ENCODE data around the gene DDIT3.

Gene DDIT3

GRCh38 chr12:57551637-57552305, 31.5 kb upstream of the DDIT3 start:
- H3K4me3 ChIP-seq (ENCODE audit: low read depth, low read length) = no peak overlapping the region
- TF ChIP-seq CTCF (IDR thresholded peaks at IDR 0.05; ENCODE audit: borderline replicate concordance, insufficient read depth, low read depth, low read length) = no peak

DNA sequence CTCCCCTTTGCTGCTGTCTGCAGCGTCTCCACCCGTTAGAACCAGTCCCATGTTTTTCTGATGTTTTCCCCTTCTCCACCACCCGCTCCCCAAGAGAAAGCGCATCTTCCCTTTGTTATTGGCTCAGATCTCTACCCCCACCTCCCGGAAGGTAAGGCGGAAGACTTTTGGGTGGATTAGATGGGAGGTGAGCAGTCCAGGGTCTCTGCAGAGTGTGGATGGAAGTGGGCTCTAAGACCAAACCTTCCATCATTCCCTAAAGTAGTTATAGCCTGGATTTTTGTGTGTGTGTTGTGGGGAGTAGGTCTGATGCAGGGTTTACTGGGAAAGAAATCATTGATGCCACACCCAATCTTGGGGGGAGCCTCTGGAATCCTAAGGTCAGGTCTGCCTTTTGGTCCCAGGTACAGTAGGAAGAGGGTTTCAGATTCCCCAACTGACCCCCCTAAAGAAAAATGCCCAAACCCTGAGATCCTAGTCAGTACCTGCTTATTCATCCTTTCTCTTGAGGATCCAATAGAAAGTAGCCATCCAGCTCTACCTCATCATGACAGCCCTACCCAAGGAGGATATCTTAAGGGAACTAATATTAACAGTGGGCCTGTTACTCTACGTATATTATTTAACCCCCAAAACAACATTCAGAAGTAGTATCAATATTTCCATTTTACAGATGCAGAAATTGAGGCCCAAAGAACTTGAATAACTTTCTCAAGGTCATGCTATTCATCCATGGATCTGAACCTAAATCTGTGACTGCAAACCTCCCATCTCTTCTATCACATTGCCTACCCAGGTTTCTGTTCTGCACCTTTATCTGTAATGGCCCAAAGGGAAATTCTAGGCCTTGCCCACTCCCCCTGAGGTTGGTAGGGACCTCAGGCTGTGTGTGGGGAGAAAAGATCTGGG, 30.6 kb upstream of the DDIT3 start:
- no peak overlapping the region for H3K4me3 ChIP-seq (ENCODE audit: low read depth, low read length)
- TF ChIP-seq CTCF (IDR thresholded peaks at IDR 0.05; ENCODE audit: borderline replicate concordance, insufficient read depth, low read depth, low read length) = no peak

DNA sequence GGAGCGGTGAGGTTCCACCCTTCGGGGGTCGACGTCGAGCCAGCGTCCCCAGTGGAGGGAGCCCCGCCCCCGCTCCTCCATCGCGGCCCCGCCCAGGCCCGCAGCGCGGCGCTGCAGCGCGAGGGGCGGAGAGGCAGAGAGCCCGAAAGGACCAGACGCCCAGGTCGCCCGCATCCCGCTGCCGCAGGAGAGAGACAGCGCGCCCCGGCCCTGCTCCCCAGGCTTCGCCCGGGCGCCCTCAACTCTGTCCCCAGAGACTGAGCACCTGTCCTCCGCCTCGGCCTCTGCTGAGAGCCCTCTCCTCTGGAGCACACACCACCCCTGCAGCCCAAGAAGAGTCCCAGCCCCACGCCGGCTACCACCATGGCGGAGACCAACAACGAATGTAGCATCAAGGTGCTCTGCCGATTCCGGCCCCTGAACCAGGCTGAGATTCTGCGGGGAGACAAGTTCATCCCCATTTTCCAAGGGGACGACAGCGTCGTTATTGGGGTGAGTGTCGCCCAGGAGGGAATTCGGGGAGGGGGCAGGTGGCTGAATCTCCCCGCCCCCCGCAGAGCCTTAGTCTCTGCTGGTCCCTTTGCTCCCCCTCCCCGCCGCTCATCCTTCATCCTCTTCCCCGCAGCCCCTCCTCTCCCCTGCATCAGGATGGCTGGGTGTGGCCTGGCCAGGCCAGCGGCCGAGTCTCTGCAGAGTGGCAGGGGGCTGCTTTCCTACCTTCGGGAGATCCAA, 29.8 kb upstream of the DDIT3 start, which contains the start of gene KIF5A:
Gene KIF5A, plus strand, starts transcription at position 136 of the 732 bp plus-strand sequence. Its CDS starts 228 bp downstream, at position 364.
- TF ChIP-seq CTCF (IDR thresholded peaks at IDR 0.05; ENCODE audit: borderline replicate concordance, insufficient read depth, low read depth, low read length) = no peak
- peak within 1 kb of the TSS; percentile 34 for H3K4me3 ChIP-seq (ENCODE audit: low read depth, low read length)

- TF ChIP-seq CTCF (IDR thresholded peaks at IDR 0.05; ENCODE audit: borderline replicate concordance, insufficient read depth, low read depth, low read length) = no peak
- peak overlapping the region; percentile 34 for H3K4me3 ChIP-seq (ENCODE audit: low read depth, low read length)
Observed at GRCh38 chr12:57549203-57549908, 29.0 kb upstream of the DDIT3 start.

- TF ChIP-seq CTCF (IDR thresholded peaks at IDR 0.05; ENCODE audit: borderline replicate concordance, insufficient read depth, low read depth, low read length) = no peak
- H3K4me3 ChIP-seq (ENCODE audit: low read depth, low read length) = no peak overlapping the region
Observed at GRCh38 chr12:57548488-57548887, 28.2 kb upstream of the DDIT3 start.

- TF ChIP-seq CTCF (IDR thresholded peaks at IDR 0.05; ENCODE audit: borderline replicate concordance, insufficient read depth, low read depth, low read length) = no peak
- H3K4me3 ChIP-seq (ENCODE audit: low read depth, low read length) = no peak overlapping the region
Observed at GRCh38 chr12:57548013-57548315, 27.6 kb upstream of the DDIT3 start.
